WTC11 (cell line): ENCODE data around the gene C2CD4A. TPM values are rescaled to one million over a fixed set of nuclear protein-coding genes. Genes with fewer than 3 reads are reported as not detected.

Source experiments
- ATAC-seq: fragments of 200-7000 bp; cut with Tn5 transposase; 2 replicates; pipeline ENCODE4 v1.10.0; 2021; ENCODE audit warnings: mild to moderate bottlenecking, moderate library complexity
- CTCF ChIA-PET: fragments of 300-600 bp; sonication (Branson Sonifier 250); formaldehyde crosslinking; loops from one replicate; lab custom pipeline; 2021; ENCODE audit warnings: antibody characterized with exemption; lab: Charles Lee
- POLR2A ChIA-PET: fragments of 350-600 bp; sonication (Branson Sonifier 250); formaldehyde crosslinking; loops from one replicate; lab custom pipeline; 2021; ENCODE audit warnings: antibody characterized with exemption; lab: Charles Lee
- DNase-seq: peaks from one replicate; pipeline ENCODE4 v3.0.0; 2021; ENCODE audit warnings: low spot score
- H3K27ac Mint-ChIP-seq: 2 replicates; pipeline ENCODE4 v1.8.0; 2021; ENCODE audit warnings: mixed read lengths
- H3K27me3 Mint-ChIP-seq: 2 replicates; pipeline ENCODE4 v1.8.0; 2021; ENCODE audit warnings: low read depth, mild to moderate bottlenecking, moderate library complexity, mixed read lengths
- H3K36me3 Mint-ChIP-seq: 2 replicates; pipeline ENCODE4 v1.8.0; 2021; ENCODE audit warnings: mixed read lengths
- H3K4me1 Mint-ChIP-seq: 2 replicates; pipeline ENCODE4 v1.8.0; 2022; ENCODE audit warnings: mixed read lengths
- H3K4me3 Mint-ChIP-seq: 2 replicates; pipeline ENCODE4 v1.8.0; 2021; ENCODE audit warnings: mild to moderate bottlenecking, moderate library complexity, mixed read lengths
- H3K9me3 Mint-ChIP-seq: 2 replicates; pipeline ENCODE4 v1.8.0; 2021; ENCODE audit warnings: mixed read lengths
- CREB1 ChIP-seq: sonication (generic); formaldehyde crosslinking; IDR thresholded peaks from 2 replicates; pipeline ENCODE4 v1.8.0; 2023; ENCODE audit warnings: mild to moderate bottlenecking, missing genetic modification reagents
- CREM ChIP-seq: sonication (generic); formaldehyde crosslinking; IDR thresholded peaks from 2 replicates; pipeline ENCODE4 v1.8.1; 2022; ENCODE audit warnings: mild to moderate bottlenecking, missing genetic modification reagents, moderate library complexity
- FOXP1 ChIP-seq: sonication (generic); formaldehyde crosslinking; IDR thresholded peaks from 2 replicates; pipeline ENCODE4 v1.8.0; 2022; ENCODE audit warnings: missing genetic modification reagents, mild to moderate bottlenecking, moderate library complexity, borderline replicate concordance
- GABPB1 ChIP-seq: sonication (generic); formaldehyde crosslinking; IDR thresholded peaks from 2 replicates; pipeline ENCODE4 v1.8.1; 2023; ENCODE audit warnings: mild to moderate bottlenecking, missing genetic modification reagents
- NFYB ChIP-seq: sonication (generic); formaldehyde crosslinking; conservative IDR thresholded peaks from 2 replicates; pipeline ENCODE4 v1.8.0; 2022; ENCODE audit warnings: low read depth, missing genetic modification reagents
- NR2C2 ChIP-seq: sonication (generic); formaldehyde crosslinking; IDR thresholded peaks from 2 replicates; pipeline ENCODE4 v1.8.0; 2022; ENCODE audit warnings: mild to moderate bottlenecking, missing genetic modification reagents
- NR3C1 ChIP-seq: sonication (generic); formaldehyde crosslinking; conservative IDR thresholded peaks from 2 replicates; pipeline ENCODE4 v1.8.1; 2023; ENCODE audit warnings: low read depth, mild to moderate bottlenecking, missing genetic modification reagents
- RELA ChIP-seq: sonication (generic); formaldehyde crosslinking; IDR thresholded peaks from 2 replicates; pipeline ENCODE4 v1.8.1; 2022; ENCODE audit warnings: missing genetic modification reagents, mild to moderate bottlenecking, borderline replicate concordance
- TCF7 ChIP-seq: sonication (generic); formaldehyde crosslinking; IDR thresholded peaks from 2 replicates; pipeline ENCODE4 v1.8.0; 2022; ENCODE audit warnings: mild to moderate bottlenecking, low read depth, missing genetic modification reagents, moderate library complexity
- ZNF232 ChIP-seq: sonication (generic); formaldehyde crosslinking; IDR thresholded peaks from 2 replicates; pipeline ENCODE4 v1.8.0; 2022; ENCODE audit warnings: mild to moderate bottlenecking, missing genetic modification reagents
- ZNF416 ChIP-seq: fragments of 250-450 bp; sonication (Bioruptor Pico); IDR thresholded peaks from 2 replicates; pipeline ENCODE4 v1.9.0; 2021; ENCODE audit warnings: mild to moderate bottlenecking, inconsistent platforms
- ZNF423 ChIP-seq: fragments of 250-450 bp; sonication (Bioruptor Pico); IDR thresholded peaks from 2 replicates; pipeline ENCODE4 v2.1.2; 2022; ENCODE audit warnings: mild to moderate bottlenecking, moderate library complexity
- total RNA-seq: library from RNA; stranded (reverse); gene quantifications from 3 replicates; pipeline ENCODE4 v1.2.3, GENCODE V29; 2021
- TF ChIP-seq, protein P1 (sequence below): sonication (generic); formaldehyde crosslinking; IDR thresholded peaks from 2 replicates; pipeline ENCODE4 v1.8.1; 2022; ENCODE audit warnings: mild to moderate bottlenecking, moderate library complexity, missing genetic modification reagents
- TF ChIP-seq, protein P2 (sequence below): sonication (generic); formaldehyde crosslinking; IDR thresholded peaks from 2 replicates; pipeline ENCODE4 v1.8.1; 2023; ENCODE audit warnings: mild to moderate bottlenecking, missing genetic modification reagents, moderate library complexity
- TF ChIP-seq, protein P3 (sequence below): sonication (generic); formaldehyde crosslinking; conservative IDR thresholded peaks from 2 replicates; pipeline ENCODE4 v1.8.1; 2022; ENCODE audit warnings: mild to moderate bottlenecking, missing genetic modification reagents
- TF ChIP-seq, protein P4 (sequence below): sonication (generic); formaldehyde crosslinking; IDR thresholded peaks from 2 replicates; pipeline ENCODE4 v1.8.0; 2022; ENCODE audit warnings: missing genetic modification reagents
- TF ChIP-seq, protein P5 (sequence below): sonication (generic); formaldehyde crosslinking; IDR thresholded peaks from 2 replicates; pipeline ENCODE4 v1.8.0; 2022; ENCODE audit warnings: mild to moderate bottlenecking, missing genetic modification reagents
- TF ChIP-seq, protein P6 (sequence below): sonication (generic); formaldehyde crosslinking; IDR thresholded peaks from 2 replicates; pipeline ENCODE4 v1.8.1; 2022; ENCODE audit warnings: missing genetic modification reagents, borderline replicate concordance
- TF ChIP-seq, protein P7 (sequence below): fragments of 250-450 bp; sonication (Bioruptor Pico); IDR thresholded peaks from 2 replicates; pipeline ENCODE4 v1.9.0; 2021; ENCODE audit warnings: mild to moderate bottlenecking
- TF ChIP-seq, protein P8 (sequence below): fragments of 250-450 bp; sonication (Bioruptor Pico); conservative IDR thresholded peaks from 2 replicates; pipeline ENCODE4 v1.9.0; 2021; ENCODE audit warnings: mild to moderate bottlenecking

C2CD4A gene
- total RNA-seq, 1 experiment from 2014 or later: 0.42 TPM

DNA sequence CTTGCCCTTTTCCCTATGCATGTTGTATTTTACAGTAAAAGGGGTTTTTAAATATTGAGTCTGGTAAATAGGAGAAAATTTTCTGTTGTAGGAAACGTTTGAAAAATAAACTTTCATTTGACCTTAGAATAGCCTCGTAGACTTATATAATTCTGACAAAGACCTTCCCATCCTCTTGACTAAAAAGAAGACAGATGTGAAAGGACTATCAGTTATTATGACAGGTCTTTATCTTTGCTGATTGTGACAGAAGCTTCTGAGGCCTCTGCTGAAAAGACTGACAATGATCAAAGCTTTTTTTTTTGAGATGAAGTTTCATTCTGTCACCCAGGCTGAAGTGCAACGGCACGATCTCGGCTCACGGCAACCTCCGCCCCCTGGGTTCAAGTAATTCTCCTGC lies 24.2 kb downstream of the C2CD4A start (continued):
- TF ChIP-seq, protein P1, sequence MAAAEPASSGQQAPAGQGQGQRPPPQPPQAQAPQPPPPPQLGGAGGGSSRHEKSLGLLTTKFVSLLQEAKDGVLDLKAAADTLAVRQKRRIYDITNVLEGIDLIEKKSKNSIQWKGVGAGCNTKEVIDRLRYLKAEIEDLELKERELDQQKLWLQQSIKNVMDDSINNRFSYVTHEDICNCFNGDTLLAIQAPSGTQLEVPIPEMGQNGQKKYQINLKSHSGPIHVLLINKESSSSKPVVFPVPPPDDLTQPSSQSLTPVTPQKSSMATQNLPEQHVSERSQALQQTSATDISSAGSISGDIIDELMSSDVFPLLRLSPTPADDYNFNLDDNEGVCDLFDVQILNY (CRISPR knock-in tag): no peak
- TF ChIP-seq, protein P2, sequence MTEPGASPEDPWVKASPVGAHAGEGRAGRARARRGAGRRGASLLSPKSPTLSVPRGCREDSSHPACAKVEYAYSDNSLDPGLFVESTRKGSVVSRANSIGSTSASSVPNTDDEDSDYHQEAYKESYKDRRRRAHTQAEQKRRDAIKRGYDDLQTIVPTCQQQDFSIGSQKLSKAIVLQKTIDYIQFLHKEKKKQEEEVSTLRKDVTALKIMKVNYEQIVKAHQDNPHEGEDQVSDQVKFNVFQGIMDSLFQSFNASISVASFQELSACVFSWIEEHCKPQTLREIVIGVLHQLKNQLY (CRISPR knock-in tag): no peak
- TF ChIP-seq ZNF423 (CRISPR knock-in tag): no peak
- no peak for TF ChIP-seq CREB1 (CRISPR knock-in tag)
- no peak for TF ChIP-seq NFYB (CRISPR knock-in tag)
- no peak for TF ChIP-seq NR2C2
- no peak for TF ChIP-seq CREM (CRISPR knock-in tag)
- TF ChIP-seq, all 79 proteins: peak for 0

DNA sequence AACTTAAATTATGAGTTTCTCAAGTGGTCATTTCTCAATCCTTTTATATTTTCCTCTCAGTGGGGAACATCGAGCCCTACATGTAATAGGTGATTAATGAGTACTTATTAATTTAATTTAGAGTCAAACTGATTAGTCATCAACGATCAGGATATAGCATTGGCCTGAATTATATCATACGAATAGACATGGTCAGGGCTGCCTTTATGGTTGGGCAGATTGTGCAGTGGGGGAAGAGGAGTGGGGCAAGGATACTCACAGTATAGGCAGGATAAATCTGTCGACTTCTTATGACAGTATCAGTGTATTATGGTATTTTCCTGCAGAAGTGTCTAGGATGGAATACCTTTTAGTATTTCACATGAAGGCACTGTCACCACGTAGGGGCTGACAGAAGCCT lies 27.0 kb downstream of the C2CD4A start:
- TF ChIP-seq, protein P3, sequence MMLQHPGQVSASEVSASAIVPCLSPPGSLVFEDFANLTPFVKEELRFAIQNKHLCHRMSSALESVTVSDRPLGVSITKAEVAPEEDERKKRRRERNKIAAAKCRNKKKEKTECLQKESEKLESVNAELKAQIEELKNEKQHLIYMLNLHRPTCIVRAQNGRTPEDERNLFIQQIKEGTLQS: no peak
- TF ChIP-seq, protein P4, sequence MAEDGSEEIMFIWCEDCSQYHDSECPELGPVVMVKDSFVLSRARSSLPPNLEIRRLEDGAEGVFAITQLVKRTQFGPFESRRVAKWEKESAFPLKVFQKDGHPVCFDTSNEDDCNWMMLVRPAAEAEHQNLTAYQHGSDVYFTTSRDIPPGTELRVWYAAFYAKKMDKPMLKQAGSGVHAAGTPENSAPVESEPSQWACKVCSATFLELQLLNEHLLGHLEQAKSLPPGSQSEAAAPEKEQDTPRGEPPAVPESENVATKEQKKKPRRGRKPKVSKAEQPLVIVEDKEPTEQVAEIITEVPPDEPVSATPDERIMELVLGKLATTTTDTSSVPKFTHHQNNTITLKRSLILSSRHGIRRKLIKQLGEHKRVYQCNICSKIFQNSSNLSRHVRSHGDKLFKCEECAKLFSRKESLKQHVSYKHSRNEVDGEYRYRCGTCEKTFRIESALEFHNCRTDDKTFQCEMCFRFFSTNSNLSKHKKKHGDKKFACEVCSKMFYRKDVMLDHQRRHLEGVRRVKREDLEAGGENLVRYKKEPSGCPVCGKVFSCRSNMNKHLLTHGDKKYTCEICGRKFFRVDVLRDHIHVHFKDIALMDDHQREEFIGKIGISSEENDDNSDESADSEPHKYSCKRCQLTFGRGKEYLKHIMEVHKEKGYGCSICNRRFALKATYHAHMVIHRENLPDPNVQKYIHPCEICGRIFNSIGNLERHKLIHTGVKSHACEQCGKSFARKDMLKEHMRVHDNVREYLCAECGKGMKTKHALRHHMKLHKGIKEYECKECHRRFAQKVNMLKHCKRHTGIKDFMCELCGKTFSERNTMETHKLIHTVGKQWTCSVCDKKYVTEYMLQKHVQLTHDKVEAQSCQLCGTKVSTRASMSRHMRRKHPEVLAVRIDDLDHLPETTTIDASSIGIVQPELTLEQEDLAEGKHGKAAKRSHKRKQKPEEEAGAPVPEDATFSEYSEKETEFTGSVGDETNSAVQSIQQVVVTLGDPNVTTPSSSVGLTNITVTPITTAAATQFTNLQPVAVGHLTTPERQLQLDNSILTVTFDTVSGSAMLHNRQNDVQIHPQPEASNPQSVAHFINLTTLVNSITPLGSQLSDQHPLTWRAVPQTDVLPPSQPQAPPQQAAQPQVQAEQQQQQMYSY (CRISPR knock-in tag): no peak
- TF ChIP-seq, protein P2 (CRISPR knock-in tag): no peak
- TF ChIP-seq, protein P5, sequence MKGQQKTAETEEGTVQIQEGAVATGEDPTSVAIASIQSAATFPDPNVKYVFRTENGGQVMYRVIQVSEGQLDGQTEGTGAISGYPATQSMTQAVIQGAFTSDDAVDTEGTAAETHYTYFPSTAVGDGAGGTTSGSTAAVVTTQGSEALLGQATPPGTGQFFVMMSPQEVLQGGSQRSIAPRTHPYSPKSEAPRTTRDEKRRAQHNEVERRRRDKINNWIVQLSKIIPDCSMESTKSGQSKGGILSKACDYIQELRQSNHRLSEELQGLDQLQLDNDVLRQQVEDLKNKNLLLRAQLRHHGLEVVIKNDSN (CRISPR knock-in tag): no peak
- no peak for TF ChIP-seq NR3C1 (CRISPR knock-in tag)
- no peak for TF ChIP-seq GABPB1 (CRISPR knock-in tag)
- no peak for TF ChIP-seq TCF7 (CRISPR knock-in tag)
- no peaks in the 10 kb centered on the region for H3K9me3 Mint-ChIP-seq
- H3K27me3 Mint-ChIP-seq: no peaks in the 10 kb centered on the region
- H3K4me1 Mint-ChIP-seq: no peaks in the 10 kb centered on the region
- H3K27ac Mint-ChIP-seq: no peak overlapping the region
- POLR2A ChIA-PET: no interaction called here
- no peak overlapping the region for H3K4me3 Mint-ChIP-seq
- no peak for ATAC-seq
- no peaks in the 10 kb centered on the region for H3K36me3 Mint-ChIP-seq
- no peak for DNase-seq
- CTCF ChIA-PET: no interaction called here

DNA sequence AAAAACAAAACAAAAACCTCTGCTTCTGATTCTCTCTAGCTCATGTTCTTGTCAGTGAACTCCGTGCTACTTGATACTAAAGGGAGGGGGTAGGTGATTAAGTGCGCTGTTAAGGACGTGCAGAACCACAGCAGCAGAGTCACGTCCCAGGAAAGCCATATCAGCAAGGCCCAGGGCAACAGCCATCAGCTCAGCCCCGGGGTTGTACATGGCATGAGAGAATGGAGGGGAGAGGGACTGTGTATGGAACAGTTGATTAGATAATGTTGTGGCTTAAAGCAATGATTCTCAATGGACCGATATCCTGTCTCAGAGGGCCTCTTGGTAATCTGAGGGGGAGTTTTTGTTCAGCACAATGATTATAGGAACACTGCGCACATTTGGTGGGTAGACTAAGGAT lies 27.6 kb downstream of the C2CD4A start:
- ATAC-seq (no peak), DNase-seq (no peak)
- H3K4me3 Mint-ChIP-seq: no peak overlapping the region
- H3K27me3 Mint-ChIP-seq: no peaks in the 10 kb centered on the region
- H3K4me1 Mint-ChIP-seq: no peaks in the 10 kb centered on the region
- POLR2A ChIA-PET: interaction anchor here (0.6 kb wide), 1 partner anchor 9 kb away, joined by 3 read pairs; no protein-coding TSS in a partner anchor
- no peaks in the 10 kb centered on the region for H3K9me3 Mint-ChIP-seq
- CTCF ChIA-PET: interaction anchor here (1.6 kb wide), 1 partner anchor 147 kb away, joined by 3 read pairs; no protein-coding TSS in a partner anchor
- no peak overlapping the region for H3K27ac Mint-ChIP-seq
- no peaks in the 10 kb centered on the region for H3K36me3 Mint-ChIP-seq
- TF ChIP-seq ZNF416 (CRISPR knock-in tag) (no peak), ZNF232 (CRISPR knock-in tag) (no peak), RELA (CRISPR knock-in tag) (no peak), FOXP1 (CRISPR knock-in tag) (no peak)
- TF ChIP-seq, protein P6, sequence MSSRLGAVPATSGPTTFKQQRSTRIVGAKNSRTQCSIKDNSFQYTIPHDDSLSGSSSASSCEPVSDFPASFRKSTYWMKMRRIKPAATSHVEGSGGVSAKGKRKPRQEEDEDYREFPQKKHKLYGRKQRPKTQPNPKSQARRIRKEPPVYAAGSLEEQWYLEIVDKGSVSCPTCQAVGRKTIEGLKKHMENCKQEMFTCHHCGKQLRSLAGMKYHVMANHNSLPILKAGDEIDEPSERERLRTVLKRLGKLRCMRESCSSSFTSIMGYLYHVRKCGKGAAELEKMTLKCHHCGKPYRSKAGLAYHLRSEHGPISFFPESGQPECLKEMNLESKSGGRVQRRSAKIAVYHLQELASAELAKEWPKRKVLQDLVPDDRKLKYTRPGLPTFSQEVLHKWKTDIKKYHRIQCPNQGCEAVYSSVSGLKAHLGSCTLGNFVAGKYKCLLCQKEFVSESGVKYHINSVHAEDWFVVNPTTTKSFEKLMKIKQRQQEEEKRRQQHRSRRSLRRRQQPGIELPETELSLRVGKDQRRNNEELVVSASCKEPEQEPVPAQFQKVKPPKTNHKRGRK (CRISPR knock-in tag): no peak
- TF ChIP-seq, protein P7, sequence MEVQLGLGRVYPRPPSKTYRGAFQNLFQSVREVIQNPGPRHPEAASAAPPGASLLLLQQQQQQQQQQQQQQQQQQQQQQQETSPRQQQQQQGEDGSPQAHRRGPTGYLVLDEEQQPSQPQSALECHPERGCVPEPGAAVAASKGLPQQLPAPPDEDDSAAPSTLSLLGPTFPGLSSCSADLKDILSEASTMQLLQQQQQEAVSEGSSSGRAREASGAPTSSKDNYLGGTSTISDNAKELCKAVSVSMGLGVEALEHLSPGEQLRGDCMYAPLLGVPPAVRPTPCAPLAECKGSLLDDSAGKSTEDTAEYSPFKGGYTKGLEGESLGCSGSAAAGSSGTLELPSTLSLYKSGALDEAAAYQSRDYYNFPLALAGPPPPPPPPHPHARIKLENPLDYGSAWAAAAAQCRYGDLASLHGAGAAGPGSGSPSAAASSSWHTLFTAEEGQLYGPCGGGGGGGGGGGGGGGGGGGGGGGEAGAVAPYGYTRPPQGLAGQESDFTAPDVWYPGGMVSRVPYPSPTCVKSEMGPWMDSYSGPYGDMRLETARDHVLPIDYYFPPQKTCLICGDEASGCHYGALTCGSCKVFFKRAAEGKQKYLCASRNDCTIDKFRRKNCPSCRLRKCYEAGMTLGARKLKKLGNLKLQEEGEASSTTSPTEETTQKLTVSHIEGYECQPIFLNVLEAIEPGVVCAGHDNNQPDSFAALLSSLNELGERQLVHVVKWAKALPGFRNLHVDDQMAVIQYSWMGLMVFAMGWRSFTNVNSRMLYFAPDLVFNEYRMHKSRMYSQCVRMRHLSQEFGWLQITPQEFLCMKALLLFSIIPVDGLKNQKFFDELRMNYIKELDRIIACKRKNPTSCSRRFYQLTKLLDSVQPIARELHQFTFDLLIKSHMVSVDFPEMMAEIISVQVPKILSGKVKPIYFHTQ: no peak
- TF ChIP-seq, protein P8, sequence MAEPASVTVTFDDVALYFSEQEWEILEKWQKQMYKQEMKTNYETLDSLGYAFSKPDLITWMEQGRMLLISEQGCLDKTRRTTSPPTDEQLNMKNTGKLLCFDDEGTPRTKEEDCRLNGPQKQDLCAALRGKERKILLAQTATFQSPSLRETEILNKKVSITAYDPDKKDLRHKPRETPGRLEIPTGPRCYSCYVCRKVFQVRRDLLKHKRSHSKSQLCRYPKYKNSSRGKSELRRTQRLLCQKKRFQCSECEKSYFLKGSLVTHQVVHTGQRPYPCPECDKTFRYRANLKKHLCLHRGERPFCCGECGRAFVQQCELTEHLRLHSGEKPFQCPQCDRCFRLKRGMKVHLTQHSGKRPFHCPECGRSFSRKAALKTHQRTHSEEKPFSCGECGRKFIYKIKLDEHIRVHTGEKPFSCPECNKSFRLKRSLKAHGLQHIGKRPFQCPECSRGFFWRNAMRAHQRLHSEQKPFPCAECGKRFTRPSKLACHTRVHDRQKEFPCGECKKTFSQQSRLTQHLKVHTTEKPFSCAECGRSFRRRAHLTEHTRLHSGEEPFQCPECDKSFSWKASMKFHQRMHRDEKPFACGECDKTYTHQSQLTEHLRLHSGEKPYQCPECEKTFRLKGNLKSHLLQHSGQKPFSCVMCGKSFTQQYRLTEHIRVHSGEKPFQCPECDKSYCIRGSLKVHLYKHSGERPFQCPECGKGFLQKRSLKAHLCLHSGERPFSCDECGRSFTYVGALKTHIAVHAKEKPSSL (CRISPR knock-in tag): no peak
